HepG2 (cell line): ENCODE results near the gene KBTBD13. TPM values are rescaled to one million over a fixed set of nuclear protein-coding genes. Genes with fewer than 3 reads are reported as not detected.

Experiments
- CEBPG ChIP-seq: IDR thresholded peaks from 2 replicates; pipeline ENCODE4 v1.6.1; 2016
- CENPT ChIP-seq: sonication (generic); formaldehyde crosslinking; IDR thresholded peaks from 2 replicates; pipeline ENCODE4 v1.8.0; 2022; ENCODE audit warnings: low read depth, mild to moderate bottlenecking, moderate library complexity, missing genetic modification reagents
- EEA1 ChIP-seq: sonication (generic); formaldehyde crosslinking; IDR thresholded peaks from 2 replicates; pipeline ENCODE4 v1.5.1; 2020; ENCODE audit warnings: mild to moderate bottlenecking, missing genetic modification reagents, borderline replicate concordance
- ELF3 ChIP-seq: IDR thresholded peaks from 2 replicates; pipeline ENCODE4 v1.6.1; 2016; ENCODE audit warnings: missing genetic modification reagents, missing compliant biosample characterization
- ESRRA ChIP-seq: sonication (generic); formaldehyde crosslinking; IDR thresholded peaks from 2 replicates; pipeline ENCODE4 v1.5.1; 2020; ENCODE audit warnings: mild to moderate bottlenecking, low read depth, missing genetic modification reagents
- KDM2A ChIP-seq: sonication (generic); formaldehyde crosslinking; IDR thresholded peaks from 2 replicates; pipeline ENCODE4 v1.4.0; 2020; ENCODE audit warnings: low read depth, missing genetic modification reagents, borderline replicate concordance
- LCORL ChIP-seq, 2 experiments: fragments of 450-650 bp in 1 of 2; sonication (generic) in 1 of 2; formaldehyde crosslinking in 1 of 2; IDR thresholded peaks; 2 replicates each; pipeline versions ENCODE4 v1.5.0 to v1.6.1; 2017 to 2020; ENCODE audit warnings: antibody characterized with exemption in 1 of 2, missing genetic modification reagents in 1 of 2
- NFE2 ChIP-seq: sonication (generic); formaldehyde crosslinking; IDR thresholded peaks from 2 replicates; pipeline ENCODE4 v1.4.0; 2020; ENCODE audit warnings: missing genetic modification reagents
- NR2F1 ChIP-seq, 2 experiments: fragments of 450-650 bp in 1 of 2; formaldehyde crosslinking in 1 of 2; IDR thresholded peaks; 2 replicates each; pipeline versions ENCODE4 v1.5.0 to v1.6.1; 2016 to 2020; ENCODE audit warnings: mild to moderate bottlenecking in 1 of 2, missing compliant biosample characterization in 1 of 2, missing genetic modification reagents in 1 of 2, moderate library complexity in 1 of 2
- NRL ChIP-seq: sonication (generic); formaldehyde crosslinking; IDR thresholded peaks from 2 replicates; pipeline ENCODE4 v1.5.0; 2020; ENCODE audit warnings: missing genetic modification reagents, mild to moderate bottlenecking, moderate library complexity, borderline replicate concordance
- SATB2 ChIP-seq: sonication (generic); formaldehyde crosslinking; IDR thresholded peaks from 2 replicates; pipeline ENCODE4 v1.5.0; 2020; ENCODE audit warnings: missing genetic modification reagents
- SIN3B ChIP-seq: fragments of 150-350 bp; IDR thresholded peaks from 2 replicates; pipeline ENCODE4 v1.6.1; 2014; ENCODE audit warnings: low read length
- ZEB1 ChIP-seq: IDR thresholded peaks from 2 replicates; pipeline ENCODE4 v1.6.1; 2012; ENCODE audit warnings: mild to moderate bottlenecking, low read depth, inconsistent platforms; ENCODE audit not compliant: insufficient replicate concordance
- ZFP90 ChIP-seq: sonication (generic); formaldehyde crosslinking; IDR thresholded peaks from 2 replicates; pipeline ENCODE4 v1.8.0; 2022; ENCODE audit warnings: missing genetic modification reagents, mild to moderate bottlenecking, inconsistent platforms, borderline replicate concordance
- ZNF101 ChIP-seq: sonication (generic); formaldehyde crosslinking; IDR thresholded peaks from 2 replicates; pipeline ENCODE4 v1.4.0; 2020; ENCODE audit warnings: mild to moderate bottlenecking, low read depth, missing genetic modification reagents, borderline replicate concordance
- ZNF343 ChIP-seq: sonication (generic); formaldehyde crosslinking; IDR thresholded peaks from 2 replicates; pipeline ENCODE4 v1.4.0; 2020; ENCODE audit warnings: mild to moderate bottlenecking, missing genetic modification reagents
- ZNF564 ChIP-seq: sonication (generic); formaldehyde crosslinking; IDR thresholded peaks from 2 replicates; pipeline ENCODE4 v1.8.1; 2023; ENCODE audit warnings: mild to moderate bottlenecking, missing genetic modification reagents
- ZNF747 ChIP-seq: sonication (generic); formaldehyde crosslinking; IDR thresholded peaks from 2 replicates; pipeline ENCODE4 v1.8.1; 2023; ENCODE audit warnings: missing genetic modification reagents, mild to moderate bottlenecking, borderline replicate concordance
- ZNF782 ChIP-seq: sonication (generic); formaldehyde crosslinking; IDR thresholded peaks from 2 replicates; pipeline ENCODE4 v1.4.0; 2020; ENCODE audit warnings: missing genetic modification reagents, mild to moderate bottlenecking, borderline replicate concordance
- ZSCAN25 ChIP-seq: sonication (generic); formaldehyde crosslinking; IDR thresholded peaks from 2 replicates; pipeline ENCODE4 v1.8.0; 2022; ENCODE audit warnings: mild to moderate bottlenecking, missing genetic modification reagents
- polyA plus RNA-seq, 8 experiments: library from polyadenylated mRNA; depleted of rRNA in 3 of 8; stranded (reverse) in 7 of 8; unstranded in 1 of 8; fragments of >200 nt; fragmentation: Illumina TruSeq in 4 of 8; extraction: Trizol in 4 of 8; gene quantifications; 2 replicates each; pipeline versions ENCODE4 v1.2.1 to v1.2.3, GENCODE V29; 2011 to 2016; ENCODE audit warnings: low read depth in 4 of 8, missing spikeins in 1 of 8, mixed read lengths in 1 of 8; ENCODE audit not compliant: insufficient read depth in 1 of 8
- total RNA-seq, 5 experiments: library from RNA; depleted of rRNA; stranded (reverse); fragments of >200 nt; fragmentation: Illumina TruSeq; extraction: Trizol; gene quantifications; 2 replicates each; pipeline ENCODE4 v1.2.3, GENCODE V29; 2016; ENCODE audit warnings: low read depth in 1 of 5
- TF ChIP-seq, protein P1 (sequence below): sonication (generic); formaldehyde crosslinking; IDR thresholded peaks from 2 replicates; pipeline ENCODE4 v1.5.0; 2020; ENCODE audit warnings: missing genetic modification reagents
- TF ChIP-seq, protein P2 (sequence below): sonication (generic); formaldehyde crosslinking; IDR thresholded peaks from 2 replicates; pipeline ENCODE4 v1.9.0; 2022; ENCODE audit warnings: low read depth, missing genetic modification reagents
- TF ChIP-seq, protein P3 (sequence below): sonication (generic); formaldehyde crosslinking; IDR thresholded peaks from 2 replicates; pipeline ENCODE4 v1.8.0; 2022; ENCODE audit warnings: missing genetic modification reagents, mild to moderate bottlenecking, moderate library complexity, borderline replicate concordance
- TF ChIP-seq, protein P4 (sequence below): conservative IDR thresholded peaks from 2 replicates; pipeline ENCODE4 v1.6.1; 2018; ENCODE audit warnings: missing genetic modification reagents

The KBTBD13 gene
- total and polyA plus RNA-seq, 2 of the 13 experiments (the other 11 are each of a cell fraction or from before 2014, with no cell fraction given), result not detected

DNA sequence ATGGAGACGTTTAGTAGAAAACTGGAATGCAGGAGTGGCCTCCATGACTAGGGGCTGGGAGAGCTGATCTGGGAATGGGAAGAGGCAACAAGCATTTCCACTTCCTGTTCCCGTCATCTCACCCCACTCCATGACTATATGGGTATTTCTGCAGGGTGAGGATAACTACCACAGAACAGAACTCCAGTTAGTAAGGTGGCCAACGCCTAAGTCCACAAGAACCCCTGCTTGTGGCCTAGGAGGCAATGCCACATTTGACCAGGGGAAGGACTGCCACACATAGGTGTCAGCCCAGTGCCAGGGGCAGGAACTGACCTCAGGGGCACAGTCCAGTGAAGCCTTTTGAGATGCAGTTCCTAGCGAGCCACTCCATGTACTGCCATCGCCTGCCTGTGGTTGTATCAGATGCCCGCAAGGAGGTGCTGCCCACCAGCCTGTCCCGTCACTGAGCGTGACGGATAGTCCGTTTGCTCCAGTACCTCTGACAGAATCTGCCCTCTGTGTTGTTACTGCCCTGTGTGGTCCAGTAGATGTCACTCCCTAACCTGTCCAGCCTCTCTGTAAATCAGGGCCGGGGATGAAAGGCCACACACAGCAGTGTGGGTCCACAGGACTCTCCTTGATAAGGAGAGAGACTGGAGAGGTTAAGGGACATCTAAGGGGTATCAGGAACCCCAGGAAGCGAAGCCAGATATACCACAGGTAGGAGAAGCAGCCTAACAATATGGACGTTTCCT lies 43.6 kb upstream of the KBTBD13 start (continued):
- TF ChIP-seq, protein P1, sequence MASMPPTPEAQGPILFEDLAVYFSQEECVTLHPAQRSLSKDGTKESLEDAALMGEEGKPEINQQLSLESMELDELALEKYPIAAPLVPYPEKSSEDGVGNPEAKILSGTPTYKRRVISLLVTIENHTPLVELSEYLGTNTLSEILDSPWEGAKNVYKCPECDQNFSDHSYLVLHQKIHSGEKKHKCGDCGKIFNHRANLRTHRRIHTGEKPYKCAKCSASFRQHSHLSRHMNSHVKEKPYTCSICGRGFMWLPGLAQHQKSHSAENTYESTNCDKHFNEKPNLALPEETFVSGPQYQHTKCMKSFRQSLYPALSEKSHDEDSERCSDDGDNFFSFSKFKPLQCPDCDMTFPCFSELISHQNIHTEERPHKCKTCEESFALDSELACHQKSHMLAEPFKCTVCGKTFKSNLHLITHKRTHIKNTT (CRISPR knock-in tag), result no peak
- TF ChIP-seq, protein P2, sequence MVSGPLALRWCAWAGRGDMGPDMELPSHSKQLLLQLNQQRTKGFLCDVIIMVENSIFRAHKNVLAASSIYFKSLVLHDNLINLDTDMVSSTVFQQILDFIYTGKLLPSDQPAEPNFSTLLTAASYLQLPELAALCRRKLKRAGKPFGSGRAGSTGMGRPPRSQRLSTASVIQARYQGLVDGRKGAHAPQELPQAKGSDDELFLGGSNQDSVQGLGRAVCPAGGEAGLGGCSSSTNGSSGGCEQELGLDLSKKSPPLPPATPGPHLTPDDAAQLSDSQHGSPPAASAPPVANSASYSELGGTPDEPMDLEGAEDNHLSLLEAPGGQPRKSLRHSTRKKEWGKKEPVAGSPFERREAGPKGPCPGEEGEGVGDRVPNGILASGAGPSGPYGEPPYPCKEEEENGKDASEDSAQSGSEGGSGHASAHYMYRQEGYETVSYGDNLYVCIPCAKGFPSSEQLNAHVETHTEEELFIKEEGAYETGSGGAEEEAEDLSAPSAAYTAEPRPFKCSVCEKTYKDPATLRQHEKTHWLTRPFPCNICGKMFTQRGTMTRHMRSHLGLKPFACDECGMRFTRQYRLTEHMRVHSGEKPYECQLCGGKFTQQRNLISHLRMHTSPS (CRISPR knock-in tag), result peak; percentile 91
- no peak; the same call in 1 of the 2 replicates for TF ChIP-seq NRL (CRISPR knock-in tag)
- peak; percentile 22; the same call in 1 of the 2 replicates for TF ChIP-seq ESRRA (CRISPR knock-in tag)
- TF ChIP-seq ZNF101 (CRISPR knock-in tag), result no peak
- no peak for TF ChIP-seq NR2F1 (CRISPR knock-in tag; IDR thresholded peaks at IDR 0.05)
- TF ChIP-seq ZNF564 (CRISPR knock-in tag), result 0 out of 2 replicates have a peak, but pooled peaks have one; percentile 34
- TF ChIP-seq, protein P3, sequence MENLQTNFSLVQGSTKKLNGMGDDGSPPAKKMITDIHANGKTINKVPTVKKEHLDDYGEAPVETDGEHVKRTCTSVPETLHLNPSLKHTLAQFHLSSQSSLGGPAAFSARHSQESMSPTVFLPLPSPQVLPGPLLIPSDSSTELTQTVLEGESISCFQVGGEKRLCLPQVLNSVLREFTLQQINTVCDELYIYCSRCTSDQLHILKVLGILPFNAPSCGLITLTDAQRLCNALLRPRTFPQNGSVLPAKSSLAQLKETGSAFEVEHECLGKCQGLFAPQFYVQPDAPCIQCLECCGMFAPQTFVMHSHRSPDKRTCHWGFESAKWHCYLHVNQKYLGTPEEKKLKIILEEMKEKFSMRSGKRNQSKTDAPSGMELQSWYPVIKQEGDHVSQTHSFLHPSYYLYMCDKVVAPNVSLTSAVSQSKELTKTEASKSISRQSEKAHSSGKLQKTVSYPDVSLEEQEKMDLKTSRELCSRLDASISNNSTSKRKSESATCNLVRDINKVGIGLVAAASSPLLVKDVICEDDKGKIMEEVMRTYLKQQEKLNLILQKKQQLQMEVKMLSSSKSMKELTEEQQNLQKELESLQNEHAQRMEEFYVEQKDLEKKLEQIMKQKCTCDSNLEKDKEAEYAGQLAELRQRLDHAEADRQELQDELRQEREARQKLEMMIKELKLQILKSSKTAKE (CRISPR knock-in tag), result no peak
- TF ChIP-seq ZNF782 (CRISPR knock-in tag), result no peak
- TF ChIP-seq SATB2 (CRISPR knock-in tag), result no peak
- TF ChIP-seq EEA1, result no peak
- no peak for TF ChIP-seq ZFP90 (CRISPR knock-in tag)
- TF ChIP-seq, protein P4, sequence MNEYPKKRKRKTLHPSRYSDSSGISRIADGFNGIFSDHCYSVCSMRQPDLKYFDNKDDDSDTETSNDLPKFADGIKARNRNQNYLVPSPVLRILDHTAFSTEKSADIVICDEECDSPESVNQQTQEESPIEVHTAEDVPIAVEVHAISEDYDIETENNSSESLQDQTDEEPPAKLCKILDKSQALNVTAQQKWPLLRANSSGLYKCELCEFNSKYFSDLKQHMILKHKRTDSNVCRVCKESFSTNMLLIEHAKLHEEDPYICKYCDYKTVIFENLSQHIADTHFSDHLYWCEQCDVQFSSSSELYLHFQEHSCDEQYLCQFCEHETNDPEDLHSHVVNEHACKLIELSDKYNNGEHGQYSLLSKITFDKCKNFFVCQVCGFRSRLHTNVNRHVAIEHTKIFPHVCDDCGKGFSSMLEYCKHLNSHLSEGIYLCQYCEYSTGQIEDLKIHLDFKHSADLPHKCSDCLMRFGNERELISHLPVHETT (CRISPR knock-in tag), result no peak
- no peak for TF ChIP-seq NFE2
- no peak for TF ChIP-seq ZSCAN25 (CRISPR knock-in tag)
- TF ChIP-seq CEBPG (CRISPR knock-in tag), result peak; percentile 43; the same call in 1 of the 2 replicates
- TF ChIP-seq CENPT (CRISPR knock-in tag), result no peak
- TF ChIP-seq ZNF343, result no peak
- peak; percentile 90 for TF ChIP-seq KDM2A (CRISPR knock-in tag)
- peak; percentile 65 for TF ChIP-seq ELF3 (CRISPR knock-in tag)
- TF ChIP-seq ZEB1, result no peak
- TF ChIP-seq SIN3B, result 0 out of 2 replicates have a peak, but pooled peaks have one; percentile 30
- TF ChIP-seq ZNF747 (CRISPR knock-in tag), result peak; percentile 79; the same call in 1 of the 2 replicates
- TF ChIP-seq LCORL (IDR thresholded peaks at IDR 0.05), result no peak
- TF ChIP-seq LCORL (CRISPR knock-in tag; IDR thresholded peaks at IDR 0.05), result peak; percentile 79
